SU-DHL-6 (cell line): ENCODE results near the gene STRADA.

Experiments
- H2AFZ ChIP-seq: fragments of 200-600 bp; sonication (generic); 2 replicates; pipeline ENCODE4 v1.6.1; 2014; ENCODE audit warnings: low read depth, mild to moderate bottlenecking, moderate library complexity, mixed read lengths, antibody characterized with exemption, low read length; ENCODE audit not compliant: severe bottlenecking
- H3F3A ChIP-seq: fragments of 200-600 bp; shearing (Covaris generic); 2 replicates; pipeline ENCODE4 v1.6.0; 2016; ENCODE audit warnings: antibody characterized with exemption, mild to moderate bottlenecking; ENCODE audit not compliant: insufficient read depth
- H3K27ac ChIP-seq: fragments of 200-600 bp; sonication (generic); 2 replicates; pipeline ENCODE4 v1.5.1; 2016; ENCODE audit warnings: low read depth, mild to moderate bottlenecking, low read length, moderate library complexity, mixed read lengths
- H3K27me3 ChIP-seq: fragments of 200-600 bp; sonication (generic), shearing (Covaris generic); 2 replicates; pipeline ENCODE4 v1.6.0; 2014; ENCODE audit warnings: mild to moderate bottlenecking, low read length
- H3K36me3 ChIP-seq: fragments of 200-600 bp; sonication (generic); 2 replicates; pipeline ENCODE4 v1.6.1; 2014; ENCODE audit warnings: mild to moderate bottlenecking, low read length, mixed read lengths
- H3K4me2 ChIP-seq: fragments of 300-600, 200-600 bp; shearing (Covaris generic), sonication (generic); 2 replicates; pipeline ENCODE4 v1.6.0; 2014; ENCODE audit warnings: low read length, low read depth, mild to moderate bottlenecking; ENCODE audit not compliant: poor library complexity, severe bottlenecking
- H3K4me3 ChIP-seq: fragments of 200-600 bp; sonication (generic); 2 replicates; pipeline ENCODE4 v1.5.1; 2014; ENCODE audit warnings: antibody characterized with exemption, low read length, mild to moderate bottlenecking, mixed read lengths; ENCODE audit not compliant: insufficient read depth, poor library complexity, severe bottlenecking
- H3K79me2 ChIP-seq: fragments of 200-600 bp; sonication (generic); 2 replicates; pipeline ENCODE4 v1.6.1; 2014; ENCODE audit warnings: mild to moderate bottlenecking, low read length, moderate library complexity; ENCODE audit not compliant: insufficient read depth
- H3K9ac ChIP-seq: fragments of 200-600 bp; sonication (generic); 2 replicates; pipeline ENCODE4 v1.7.0; 2014; ENCODE audit warnings: mild to moderate bottlenecking, low read length
- H3K9me2 ChIP-seq: fragments of 200-600 bp; sonication (generic); replicated peaks from 2 replicates; pipeline ENCODE4 v1.6.1; 2014; ENCODE audit warnings: low read length; ENCODE audit not compliant: insufficient read depth
- H3K9me3 ChIP-seq: fragments of 200-600 bp; sonication (generic); 2 replicates; pipeline ENCODE4 v1.6.1; 2014; ENCODE audit warnings: low read length, mixed read lengths; ENCODE audit not compliant: insufficient read depth
- H4K20me1 ChIP-seq: fragments of 200-600 bp; sonication (generic); 2 replicates; pipeline ENCODE4 v1.6.1; 2014; ENCODE audit warnings: low read depth, mild to moderate bottlenecking, antibody characterized with exemption, low read length, moderate library complexity, mixed read lengths
- EZH2phosphoT487 ChIP-seq: fragments of 200-600 bp; sonication (generic), shearing (Covaris generic); conservative IDR thresholded peaks from 2 replicates; pipeline ENCODE4 v1.6.1; 2018; ENCODE audit warnings: mild to moderate bottlenecking, antibody characterized with exemption, low read length, moderate library complexity, mixed read lengths
- TF ChIP-seq, protein P1 (sequence below): fragments of 200-600 bp; sonication (generic); IDR thresholded peaks from one replicate; pipeline ENCODE4 v1.5.1; 2017; ENCODE audit warnings: antibody characterized with exemption, mild to moderate bottlenecking, low read length, moderate library complexity; ENCODE audit not compliant: insufficient read depth, poor library complexity, severe bottlenecking

STRADA gene

DNA sequence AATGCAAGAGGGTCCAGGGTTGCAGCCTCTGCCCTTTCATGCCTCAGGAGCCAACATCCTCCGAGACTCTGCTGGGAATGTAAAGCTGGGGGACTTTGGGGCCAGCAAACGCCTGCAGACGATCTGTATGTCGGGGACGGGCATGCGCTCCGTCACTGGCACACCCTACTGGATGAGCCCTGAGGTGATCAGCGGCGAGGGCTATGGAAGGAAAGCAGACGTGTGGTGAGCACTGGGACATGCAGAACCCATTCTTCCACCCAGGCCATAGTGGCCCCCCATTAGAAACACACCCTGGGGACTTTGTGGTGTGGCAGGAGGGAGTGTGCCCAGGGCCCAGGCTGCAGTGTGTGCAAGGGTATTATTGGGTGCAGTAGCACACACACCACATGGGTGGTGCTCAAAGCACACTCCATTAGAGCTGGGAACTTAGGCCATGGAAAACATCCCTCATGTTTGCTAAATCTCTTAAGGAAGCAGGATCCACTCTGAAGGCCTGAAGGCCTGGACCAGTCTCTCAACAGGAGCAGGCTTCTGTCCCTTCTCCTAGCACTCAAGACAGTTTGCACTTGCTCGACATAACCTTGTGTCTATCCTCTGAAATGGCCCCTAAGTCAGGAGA is 49.3 kb downstream of the STRADA start:
- peaks cover 26% of the 10 kb centered on the region for H3F3A ChIP-seq
- H3K4me3 ChIP-seq: no peak overlapping the region
- H3K9me3 ChIP-seq: no peaks in the 10 kb centered on the region
- no peak overlapping the region for H3K4me2 ChIP-seq
- H3K9ac ChIP-seq: no peak overlapping the region
- no peak overlapping the region for H2AFZ ChIP-seq
- no peaks in the 10 kb centered on the region for H3K27me3 ChIP-seq
- H3K79me2 ChIP-seq: no peaks in the 10 kb centered on the region
- H3K27ac ChIP-seq: no peak overlapping the region
- no peak for TF ChIP-seq EZH2phosphoT487
- TF ChIP-seq, protein P1, sequence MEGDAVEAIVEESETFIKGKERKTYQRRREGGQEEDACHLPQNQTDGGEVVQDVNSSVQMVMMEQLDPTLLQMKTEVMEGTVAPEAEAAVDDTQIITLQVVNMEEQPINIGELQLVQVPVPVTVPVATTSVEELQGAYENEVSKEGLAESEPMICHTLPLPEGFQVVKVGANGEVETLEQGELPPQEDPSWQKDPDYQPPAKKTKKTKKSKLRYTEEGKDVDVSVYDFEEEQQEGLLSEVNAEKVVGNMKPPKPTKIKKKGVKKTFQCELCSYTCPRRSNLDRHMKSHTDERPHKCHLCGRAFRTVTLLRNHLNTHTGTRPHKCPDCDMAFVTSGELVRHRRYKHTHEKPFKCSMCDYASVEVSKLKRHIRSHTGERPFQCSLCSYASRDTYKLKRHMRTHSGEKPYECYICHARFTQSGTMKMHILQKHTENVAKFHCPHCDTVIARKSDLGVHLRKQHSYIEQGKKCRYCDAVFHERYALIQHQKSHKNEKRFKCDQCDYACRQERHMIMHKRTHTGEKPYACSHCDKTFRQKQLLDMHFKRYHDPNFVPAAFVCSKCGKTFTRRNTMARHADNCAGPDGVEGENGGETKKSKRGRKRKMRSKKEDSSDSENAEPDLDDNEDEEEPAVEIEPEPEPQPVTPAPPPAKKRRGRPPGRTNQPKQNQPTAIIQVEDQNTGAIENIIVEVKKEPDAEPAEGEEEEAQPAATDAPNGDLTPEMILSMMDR: no peak
- H3K36me3 ChIP-seq: no peaks in the 10 kb centered on the region
- H4K20me1 ChIP-seq: no peaks in the 10 kb centered on the region
- H3K9me2 ChIP-seq: no peaks in the 10 kb centered on the region

DNA sequence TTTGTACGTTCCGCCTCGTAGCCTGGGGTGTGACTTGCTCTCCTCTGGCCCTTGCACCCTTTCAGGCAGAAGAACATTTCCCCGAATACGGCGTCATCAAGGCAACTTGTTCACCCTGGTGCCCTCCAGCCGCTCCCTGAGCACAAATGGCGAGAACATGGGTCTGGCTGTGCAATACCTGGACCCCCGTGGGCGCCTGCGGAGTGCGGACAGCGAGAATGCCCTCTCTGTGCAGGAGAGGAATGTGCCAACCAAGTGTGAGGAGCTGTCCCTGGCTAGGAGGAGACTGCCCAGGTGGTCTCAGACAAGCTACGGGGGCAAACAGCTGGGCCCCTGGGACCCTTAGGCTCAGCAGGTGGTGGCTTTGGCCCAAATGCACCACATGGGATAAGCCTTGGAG is 52.1 kb downstream of the STRADA start:
- Histone ChIP-seq H3K79me2 (no peaks in the 10 kb centered on the region), H2AFZ (no peak overlapping the region), H3K27ac (no peak overlapping the region), H3K4me3 (no peak overlapping the region), H3K36me3 (no peaks in the 10 kb centered on the region), H3K9me3 (no peaks in the 10 kb centered on the region), H3F3A (no peaks in the 10 kb centered on the region), H3K9ac (no peak overlapping the region), H3K9me2 (no peaks in the 10 kb centered on the region), H3K4me2 (no peak overlapping the region), H4K20me1 (no peaks in the 10 kb centered on the region), H3K27me3 (no peaks in the 10 kb centered on the region)
- no peak for TF ChIP-seq EZH2phosphoT487
- TF ChIP-seq, protein P1: no peak

DNA sequence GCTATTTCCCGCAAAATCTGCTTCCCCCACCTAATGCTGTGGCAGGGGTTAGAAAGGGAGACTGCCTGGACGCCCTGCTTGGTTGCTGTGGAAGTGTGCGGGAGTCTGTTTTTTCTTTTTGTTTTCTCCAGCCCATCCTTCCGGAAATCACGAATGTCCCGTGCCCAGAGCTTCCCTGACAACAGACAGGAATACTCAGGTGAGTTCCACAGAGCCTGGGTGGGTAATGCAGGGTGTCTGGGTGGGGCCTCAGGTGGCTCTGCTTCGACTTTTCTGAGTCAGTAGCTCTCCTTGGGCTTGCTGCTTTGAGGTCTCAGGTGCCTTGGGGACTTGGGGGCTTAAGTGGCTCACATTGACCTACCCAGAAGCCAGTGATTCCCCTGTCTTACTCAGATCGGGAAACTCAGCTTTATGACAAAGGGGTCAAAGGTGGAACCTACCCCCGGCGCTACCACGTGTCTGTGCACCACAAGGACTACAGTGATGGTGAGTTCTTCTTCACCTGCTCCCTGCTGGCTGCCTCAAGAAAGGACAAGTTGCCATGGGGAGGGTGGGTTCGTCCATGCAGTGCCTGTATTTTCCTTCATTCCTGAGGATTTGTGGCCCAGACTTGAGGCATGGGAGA is 53.1 kb downstream of the STRADA start:
- no peaks in the 10 kb centered on the region for H3K36me3 ChIP-seq
- no peaks in the 10 kb centered on the region for H3K27me3 ChIP-seq
- no peaks in the 10 kb centered on the region for H3K9me2 ChIP-seq
- H3F3A ChIP-seq: no peaks in the 10 kb centered on the region
- no peaks in the 10 kb centered on the region for H3K79me2 ChIP-seq
- no peak overlapping the region for H2AFZ ChIP-seq
- H3K4me3 ChIP-seq: no peak overlapping the region
- no peaks in the 10 kb centered on the region for H4K20me1 ChIP-seq
- no peaks in the 10 kb centered on the region for H3K9me3 ChIP-seq
- no peak overlapping the region for H3K4me2 ChIP-seq
- no peak overlapping the region for H3K9ac ChIP-seq
- TF ChIP-seq, protein P1: no peak
- no peak for TF ChIP-seq EZH2phosphoT487
- H3K27ac ChIP-seq: no peak overlapping the region
